GM19328 (cell line): ENCODE data around the gene LKAAEAR1.

Experiments used
- ATAC-seq: cut with Tn5 transposase; IDR thresholded peaks from one replicate; pipeline ENCODE4 v1.9.1; 2021; ENCODE audit warnings: mild to moderate bottlenecking, moderate library complexity; ENCODE audit not compliant: unreplicated experiment

Gene LKAAEAR1

DNA sequence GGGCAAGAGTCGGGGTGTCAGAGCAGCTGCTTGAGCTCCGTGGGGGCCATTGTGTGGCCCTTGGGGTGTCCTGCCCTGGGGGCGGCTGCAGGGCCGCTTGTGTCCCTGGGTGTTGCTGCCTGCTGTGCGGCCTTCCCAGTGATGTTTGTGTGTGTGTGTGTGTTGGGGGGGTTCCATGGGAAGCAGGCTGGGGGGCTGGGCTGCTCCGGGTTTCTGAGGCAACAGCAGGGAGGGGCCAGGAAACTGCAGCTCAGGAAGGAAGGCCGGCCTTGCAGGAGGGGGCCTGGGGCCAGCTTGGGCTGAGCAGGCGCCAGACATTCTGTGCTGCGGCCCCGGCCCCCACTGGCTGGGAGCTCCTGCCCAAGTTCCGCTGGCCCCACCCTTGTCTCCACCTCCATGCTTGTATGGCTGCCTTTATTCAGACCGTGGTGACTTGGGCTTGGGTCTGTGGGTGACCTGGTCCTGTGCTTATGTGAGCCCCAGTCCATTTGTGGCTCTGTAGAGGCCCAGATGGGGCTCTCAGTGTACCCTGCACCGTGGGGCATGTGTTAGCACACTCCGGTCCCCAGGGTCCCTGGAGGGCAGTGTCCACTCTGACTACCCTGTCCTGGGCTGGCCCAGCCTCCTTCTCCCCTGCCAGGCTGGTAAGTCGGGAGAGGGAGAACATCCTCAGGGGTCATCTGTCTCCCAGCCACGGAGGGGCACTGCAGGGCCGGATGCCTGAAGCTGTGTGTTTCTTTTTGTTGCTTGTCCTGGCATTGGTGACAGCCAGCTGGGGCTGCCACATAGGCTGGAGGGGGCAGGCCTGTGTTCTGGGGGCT lies 30.1 kb downstream of the LKAAEAR1 start:
- ATAC-seq = no peak

DNA sequence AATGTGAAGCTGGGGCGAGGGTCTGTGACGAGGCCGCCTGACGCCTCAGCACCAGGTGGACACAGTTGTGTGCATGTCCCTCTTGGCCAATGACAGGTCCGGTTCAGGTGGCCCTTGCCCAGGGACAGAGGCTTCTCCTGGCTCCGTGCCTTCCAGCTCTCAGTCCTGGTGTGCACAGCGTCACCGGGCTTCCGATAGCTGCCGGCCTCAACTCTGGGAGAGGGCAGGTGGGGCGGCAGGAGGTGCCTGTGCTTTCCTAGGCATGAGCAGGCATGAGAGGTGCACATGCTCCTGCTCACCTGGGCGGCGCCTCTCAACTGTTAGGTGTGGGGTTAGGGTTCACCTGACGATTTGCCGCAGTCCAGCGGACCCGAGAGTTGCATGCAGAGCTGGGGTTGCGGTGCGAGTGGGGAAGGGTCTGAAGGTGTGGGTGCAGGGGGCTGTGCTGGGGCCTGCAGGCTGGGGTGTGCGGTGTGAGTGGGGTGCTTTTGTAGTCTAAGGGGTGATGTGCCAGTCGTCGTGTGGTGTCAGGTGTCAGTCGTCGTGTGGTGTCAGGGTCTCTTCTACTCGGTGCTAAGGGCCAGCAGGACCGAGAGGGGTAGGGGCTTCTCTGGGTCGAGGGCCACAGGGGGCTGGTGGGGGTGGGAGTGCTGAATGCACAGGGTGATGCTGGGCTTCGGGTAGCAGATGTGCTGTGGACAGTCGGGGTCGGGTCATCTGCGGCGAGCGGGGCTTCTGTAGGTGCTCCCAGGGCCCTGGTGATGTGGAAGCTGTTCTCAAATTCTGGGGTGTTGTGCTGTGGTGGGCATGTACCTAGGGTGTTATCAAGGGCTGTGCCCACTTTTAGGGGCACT lies 31.0 kb downstream of the LKAAEAR1 start:
- no peak for ATAC-seq

DNA sequence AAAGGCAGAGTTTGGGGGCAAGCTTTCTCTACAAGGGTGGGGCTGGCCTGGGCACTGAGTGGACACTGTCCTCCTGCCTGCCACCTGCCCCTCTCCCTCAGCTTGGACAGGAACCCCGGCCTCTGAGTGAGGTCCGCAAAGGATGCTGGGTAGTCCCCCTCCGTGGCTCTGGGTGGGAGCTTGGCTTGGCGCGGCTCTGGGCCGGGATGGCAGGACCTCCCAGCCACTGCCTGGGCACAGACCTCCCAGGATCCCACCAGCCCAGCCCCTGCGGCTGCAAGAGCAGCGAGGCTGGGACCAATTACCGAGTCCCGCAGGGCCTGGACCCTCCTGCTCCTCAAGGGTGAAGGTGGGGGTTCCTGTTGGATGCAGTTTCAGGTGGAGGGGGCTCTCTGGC lies 31.9 kb downstream of the LKAAEAR1 start:
- ATAC-seq = no peak

DNA sequence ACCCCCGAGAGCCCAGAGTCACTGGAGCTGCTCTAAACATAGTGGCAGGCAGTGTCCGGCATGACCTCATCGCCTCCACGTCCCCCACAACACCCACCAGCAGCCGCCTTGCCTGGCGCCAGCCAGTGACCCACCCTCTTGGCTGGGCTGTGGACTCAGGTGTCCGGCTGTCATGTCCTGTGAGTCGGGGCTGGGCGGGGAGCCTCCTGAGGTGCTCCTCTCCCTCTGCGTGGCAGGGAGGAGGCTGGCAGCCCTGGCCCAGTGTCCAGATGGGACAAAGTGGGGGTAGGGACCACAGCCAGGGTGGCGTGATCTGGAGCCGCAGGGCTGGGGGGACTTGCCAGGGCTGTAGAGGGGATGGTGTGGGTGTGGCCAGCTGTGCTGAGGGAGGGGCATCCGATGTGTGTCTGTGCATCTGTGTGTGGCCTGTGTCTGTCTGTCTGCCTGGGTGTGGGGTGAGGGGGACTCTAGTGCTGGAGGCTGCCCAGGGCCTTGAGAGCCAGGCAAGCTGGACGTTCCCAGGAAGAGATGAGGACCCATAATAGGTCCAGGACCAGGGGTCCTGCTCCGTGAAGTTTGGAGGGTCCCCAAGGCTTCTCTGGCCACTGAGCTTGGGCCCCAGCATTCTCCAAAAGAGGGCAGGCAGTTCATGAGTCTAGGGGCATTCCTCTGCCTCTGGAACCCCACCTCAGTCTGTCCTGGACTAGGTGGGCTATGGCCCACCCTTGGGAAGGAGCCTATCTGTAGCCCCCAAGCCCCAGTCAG lies 32.5 kb downstream of the LKAAEAR1 start:
- no peak for ATAC-seq

DNA sequence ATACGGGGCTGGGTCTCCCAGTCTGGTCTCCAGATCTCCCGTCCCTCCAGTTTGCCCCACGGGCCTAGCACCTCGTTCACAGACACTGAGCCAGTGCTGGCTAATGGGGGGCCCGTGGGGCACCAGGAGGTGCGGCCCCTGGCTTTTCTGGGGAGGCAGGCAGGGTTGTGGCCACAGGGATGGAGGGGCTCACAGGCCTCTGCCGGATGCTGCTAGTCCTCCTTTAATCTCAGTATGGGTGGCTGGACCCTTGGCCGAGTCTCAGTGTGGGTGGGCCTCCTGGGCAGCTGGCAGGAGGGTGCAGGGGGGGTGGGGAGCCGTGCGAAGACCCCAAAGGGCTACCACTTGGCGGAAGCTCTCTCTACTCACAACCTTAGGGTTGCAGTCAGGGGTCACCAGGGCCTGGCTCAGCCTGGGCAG lies 33.2 kb downstream of the LKAAEAR1 start:
- no peak for ATAC-seq

DNA sequence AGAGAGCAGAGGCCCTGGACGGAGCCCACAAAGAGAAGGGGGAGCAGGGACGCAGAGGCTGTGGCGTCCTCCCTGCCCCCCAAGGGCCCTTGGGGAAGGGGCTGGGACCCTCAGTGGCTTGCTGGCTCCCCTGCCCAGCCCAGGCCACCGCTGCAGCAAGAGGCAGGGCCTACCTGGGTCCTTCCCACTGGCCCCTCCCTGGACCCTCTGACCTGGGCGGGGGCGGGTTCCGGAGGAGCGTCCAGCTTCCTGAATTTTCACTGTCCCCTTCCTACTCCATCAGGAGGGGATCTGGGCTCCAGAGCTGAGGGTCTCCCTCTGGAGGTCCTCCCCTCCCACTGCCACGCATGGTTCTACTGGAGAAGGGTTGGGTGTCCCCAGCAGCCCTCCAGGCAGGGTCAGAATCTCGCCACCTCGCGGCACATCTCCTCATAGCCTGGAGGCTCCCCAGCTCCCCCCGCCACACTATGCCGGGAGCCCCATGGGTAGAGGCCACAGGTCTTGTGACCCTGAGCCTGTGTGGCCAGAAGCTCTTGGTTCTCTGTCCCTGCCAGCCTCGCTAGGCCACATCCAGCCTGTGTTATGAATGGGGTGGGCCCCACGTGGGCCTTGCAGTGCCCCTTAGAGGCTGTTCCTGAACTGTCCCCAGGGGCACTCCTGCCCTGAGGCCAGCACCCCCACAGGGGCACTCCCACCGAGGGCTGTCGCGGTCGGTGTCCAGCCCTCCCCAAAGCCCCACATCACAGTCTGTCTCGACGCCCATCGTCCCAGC lies 33.8 kb downstream of the LKAAEAR1 start:
- ATAC-seq = no peak

DNA sequence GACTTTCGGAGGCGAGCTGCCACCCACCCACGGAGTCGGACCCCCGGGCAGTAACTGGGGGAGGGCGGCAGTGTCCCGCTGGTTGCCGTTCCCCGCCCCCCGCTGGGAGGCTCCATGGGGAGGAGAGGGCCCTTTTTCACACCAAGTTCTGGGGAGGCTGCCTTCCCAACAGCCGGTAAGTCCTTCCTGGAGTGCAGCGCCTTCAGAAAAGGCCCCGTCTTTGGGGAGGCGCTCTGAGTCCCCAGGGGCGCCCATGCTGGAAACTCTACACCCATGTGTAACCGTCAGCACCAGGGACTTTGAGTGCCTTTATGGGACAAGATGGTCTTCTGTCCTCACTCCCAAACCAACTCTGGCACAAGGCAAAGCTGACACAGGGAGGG lies 34.3 kb downstream of the LKAAEAR1 start:
- ATAC-seq = no peak

DNA sequence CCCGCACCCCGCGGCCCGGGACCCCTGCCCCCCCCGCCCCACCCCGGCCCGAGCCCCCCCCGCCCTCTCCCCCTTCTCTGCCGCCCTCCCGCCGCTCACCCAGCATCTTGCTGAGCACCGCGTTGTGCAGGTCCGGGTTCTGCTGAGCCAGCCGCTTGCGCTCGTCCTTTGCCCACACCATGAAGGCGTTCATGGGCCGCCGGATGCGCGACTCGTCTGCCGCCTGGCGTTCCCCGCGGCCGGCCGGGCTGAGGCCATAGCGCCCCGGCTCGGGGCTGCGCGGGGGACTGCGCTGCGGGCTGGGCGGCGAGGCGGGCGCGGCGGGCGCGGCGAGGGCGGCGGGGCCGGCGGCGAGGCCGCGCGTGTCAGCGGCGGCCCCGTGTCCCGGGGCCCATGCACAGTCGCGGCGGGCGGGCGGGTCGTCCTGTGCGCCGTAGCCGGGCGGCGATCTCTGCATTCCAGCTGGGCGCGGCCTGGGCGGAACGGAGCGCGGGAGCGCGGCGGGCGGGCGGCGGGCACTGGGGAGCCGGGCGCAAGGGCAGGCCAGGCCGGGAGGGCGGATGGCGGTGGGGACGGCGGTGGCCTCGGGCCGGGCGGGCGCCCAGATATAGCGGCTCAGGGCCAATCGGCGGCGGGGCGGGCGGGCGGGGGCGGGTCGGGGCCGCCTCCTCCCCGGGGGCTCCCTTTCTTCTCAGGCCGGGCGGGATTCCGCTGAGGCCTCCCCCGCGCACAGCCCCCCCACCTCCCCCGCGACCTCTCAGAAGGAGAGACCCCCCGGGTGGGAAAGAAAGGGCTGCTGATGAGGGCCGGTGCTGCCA lies 34.9 kb downstream of the LKAAEAR1 start, which contains the start of gene SOX18:
Gene SOX18, minus strand, starts transcription at position 580 of the 818 bp plus-strand sequence. Its CDS starts 123 bp downstream, at position 457.
- no peak for ATAC-seq

DNA sequence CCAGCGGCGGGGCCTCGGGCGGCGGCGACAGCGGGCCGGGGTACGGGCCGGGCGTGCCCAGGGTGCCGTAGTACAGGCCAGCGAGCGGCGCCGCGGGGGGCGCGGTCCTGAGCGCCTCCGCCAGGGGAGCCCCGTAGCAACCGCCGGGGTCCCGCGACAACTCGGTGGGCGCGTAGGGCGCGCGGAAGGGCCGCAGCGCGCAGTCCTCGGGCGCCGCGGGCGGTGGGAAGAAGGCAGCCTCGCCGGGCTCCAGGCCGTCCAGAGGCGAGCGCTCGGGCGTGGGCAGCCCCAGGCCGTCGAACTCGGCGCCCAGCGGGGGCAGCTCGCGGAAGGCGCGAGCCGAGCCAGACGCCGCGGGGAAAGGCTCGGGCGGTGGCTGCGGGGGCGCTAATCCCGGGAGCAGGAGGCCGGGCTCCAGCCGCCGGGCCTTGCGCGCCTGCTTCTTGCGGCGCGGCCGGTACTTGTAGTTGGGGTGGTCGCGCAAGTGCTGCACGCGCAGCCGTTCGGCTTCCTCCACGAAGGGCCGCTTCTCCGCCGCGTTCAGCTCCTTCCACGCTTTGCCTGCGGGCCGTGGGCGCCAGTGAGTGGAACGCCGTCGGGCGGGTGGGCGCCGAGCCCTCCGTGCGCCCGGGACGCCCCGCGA lies 35.7 kb downstream of the LKAAEAR1 start:
- ATAC-seq = no peak

DNA sequence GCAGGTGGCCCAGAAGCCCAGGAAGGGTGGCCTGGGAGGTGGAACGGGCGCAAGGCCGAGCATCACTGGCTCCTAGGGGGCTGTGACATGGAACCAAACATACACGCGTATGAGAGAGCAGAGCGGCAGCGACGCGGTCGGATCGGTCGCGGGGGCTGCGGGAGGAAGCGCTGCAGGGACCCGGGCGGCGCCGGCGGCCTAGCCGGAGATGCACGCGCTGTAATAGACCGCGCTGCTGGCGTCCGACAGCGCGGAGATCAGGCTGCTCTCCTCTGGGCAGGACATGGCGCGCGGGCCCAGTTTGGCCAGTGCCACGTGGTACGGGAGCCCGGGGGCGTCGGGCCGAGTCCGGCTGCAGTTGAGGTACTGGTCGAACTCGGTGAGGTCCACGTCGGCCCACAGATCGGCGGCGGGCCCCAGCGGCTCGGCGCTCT lies 36.2 kb downstream of the LKAAEAR1 start:
- ATAC-seq = no peak

DNA sequence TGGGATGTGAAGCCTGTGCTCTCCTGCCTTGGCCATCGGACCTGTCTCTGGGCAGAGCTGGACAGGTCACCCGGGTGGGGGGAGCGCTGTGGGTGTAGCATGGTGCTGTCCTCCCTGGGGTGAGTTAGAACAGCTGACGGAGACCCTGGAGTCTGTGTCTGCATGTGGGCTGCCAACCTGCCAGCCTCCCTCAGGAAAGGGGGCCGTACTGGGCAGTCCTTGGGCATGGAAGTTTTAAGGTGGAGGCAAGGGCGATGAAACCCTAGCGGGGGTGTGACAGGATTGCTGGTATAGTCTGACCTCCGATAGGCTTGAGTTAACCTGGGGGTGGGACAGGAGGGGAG lies 37.2 kb downstream of the LKAAEAR1 start:
- no peak for ATAC-seq

DNA sequence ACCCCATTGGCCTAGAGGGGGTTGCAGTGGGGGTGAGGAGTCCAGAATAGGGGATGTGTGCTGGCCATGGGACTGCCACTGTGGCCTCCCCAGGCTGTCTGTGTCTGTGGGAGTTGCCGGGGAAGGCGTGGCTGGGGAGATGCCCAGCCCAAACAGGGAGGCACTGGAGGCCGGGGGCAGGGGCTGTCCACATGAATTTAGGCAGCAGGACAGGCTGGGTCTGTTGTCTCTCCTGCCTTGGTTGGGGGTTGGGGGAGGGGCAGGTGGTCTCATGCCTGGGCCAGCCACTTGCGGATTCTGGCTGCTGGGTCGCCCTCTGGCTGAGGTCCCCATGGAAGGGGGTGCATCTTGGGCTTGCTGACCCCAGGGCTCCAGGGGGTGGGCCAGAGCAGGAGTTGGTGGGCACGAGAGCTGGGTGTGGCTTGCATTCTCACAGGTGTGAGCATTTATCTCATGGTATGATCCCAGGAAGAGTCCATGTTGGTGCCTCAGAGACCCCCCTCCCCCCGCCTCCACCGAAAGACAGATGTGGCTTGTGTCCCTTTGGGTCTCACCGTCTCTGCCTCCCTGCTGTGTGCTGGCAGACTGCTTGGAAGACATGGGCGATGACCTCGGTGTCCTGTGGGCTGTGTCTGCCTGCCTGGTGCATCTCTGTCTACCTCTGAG lies 38.7 kb downstream of the LKAAEAR1 start:
- ATAC-seq = no peak

DNA sequence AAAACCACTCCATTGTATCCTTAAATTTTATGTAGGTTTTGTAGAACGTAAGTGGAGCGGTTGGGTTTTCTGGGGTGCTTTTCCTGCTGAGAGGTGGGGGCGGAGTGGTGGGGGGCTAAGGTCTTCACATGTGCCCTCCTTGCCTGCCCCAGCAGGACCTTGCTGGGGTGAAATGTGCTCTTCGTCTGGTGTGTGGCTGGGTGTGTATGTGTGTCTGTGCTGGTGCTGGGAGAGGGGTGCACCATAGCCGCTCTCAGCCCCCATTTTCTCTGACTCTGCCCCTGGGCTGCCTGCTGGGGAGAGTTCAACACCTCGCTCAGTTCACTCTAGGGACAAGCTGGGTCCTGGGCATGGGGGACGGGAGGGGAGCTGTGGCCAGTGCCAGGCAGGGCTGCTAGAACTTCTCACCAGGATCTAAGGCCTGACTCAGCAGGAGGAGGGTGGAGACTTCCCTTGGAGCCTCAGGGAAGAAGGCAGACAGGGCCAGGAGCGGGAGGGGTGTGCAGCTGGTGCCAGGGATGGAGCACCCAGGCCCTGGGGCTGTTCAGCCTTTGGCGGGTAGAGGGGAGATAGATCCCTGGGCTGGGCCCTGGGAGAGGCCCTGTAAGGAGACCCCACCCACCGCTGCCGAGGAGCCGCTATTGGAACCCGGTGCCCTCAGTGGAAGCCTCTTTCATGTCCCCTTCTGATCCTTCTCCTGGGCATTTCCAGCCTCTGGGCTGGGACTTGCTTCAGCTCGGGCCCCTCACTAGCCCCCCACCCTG lies 39.5 kb downstream of the LKAAEAR1 start:
- no peak for ATAC-seq

DNA sequence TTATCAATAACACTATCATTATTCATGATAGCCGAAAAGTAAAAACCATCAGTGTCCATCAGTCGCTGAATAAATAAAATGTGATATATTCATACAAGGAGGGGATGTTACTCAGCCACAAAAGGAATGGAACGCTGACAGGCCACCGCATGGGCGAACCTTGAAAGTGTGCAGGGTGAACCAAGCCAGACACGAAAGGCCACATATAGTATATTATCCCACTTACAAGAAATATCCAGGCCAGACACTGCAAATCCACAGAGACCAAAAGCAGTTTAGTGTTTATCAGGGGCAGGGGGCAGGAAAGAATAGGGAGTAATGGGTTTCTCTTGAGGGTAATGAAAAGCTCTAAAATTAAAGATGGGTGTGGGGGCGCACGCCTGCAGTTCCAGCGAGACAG lies 40.4 kb downstream of the LKAAEAR1 start:
- ATAC-seq = no peak

DNA sequence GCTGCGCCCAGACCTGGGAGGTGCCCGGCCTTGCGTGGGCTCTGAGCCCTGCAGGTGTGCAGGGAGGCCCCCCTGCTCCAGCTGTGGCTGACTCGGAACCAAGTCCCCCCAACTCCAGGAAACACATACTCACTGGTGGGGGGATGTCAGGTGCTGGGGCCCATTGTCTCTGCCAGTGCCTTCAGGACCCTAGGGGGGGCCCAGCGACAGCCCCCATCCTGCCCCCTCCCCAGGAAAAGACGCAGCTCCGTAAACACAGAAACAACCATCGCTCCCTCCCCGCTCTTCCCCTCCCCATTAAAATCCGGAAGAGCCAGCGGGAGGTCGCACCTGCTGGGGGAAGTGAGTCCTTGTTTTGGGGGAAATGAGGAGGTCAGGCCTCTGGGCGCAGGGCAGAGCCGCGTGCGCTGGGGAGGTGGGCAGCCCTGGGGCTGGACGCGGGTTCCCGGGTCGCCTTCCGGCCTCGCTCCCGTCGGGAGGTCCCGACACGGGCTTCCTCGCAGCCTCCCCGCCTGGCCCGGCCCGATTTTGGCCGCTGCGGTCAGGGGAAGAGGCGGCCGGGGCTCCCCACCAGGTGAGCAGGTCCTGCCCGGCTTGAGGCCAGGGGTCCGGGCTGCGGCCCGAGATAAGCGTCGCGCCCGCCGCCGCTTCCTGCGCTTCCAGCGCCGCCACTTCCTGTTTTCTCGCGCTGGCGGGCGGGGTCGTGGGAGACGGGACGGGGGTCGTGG lies 42.0 kb downstream of the LKAAEAR1 start:
- no peak for ATAC-seq

DNA sequence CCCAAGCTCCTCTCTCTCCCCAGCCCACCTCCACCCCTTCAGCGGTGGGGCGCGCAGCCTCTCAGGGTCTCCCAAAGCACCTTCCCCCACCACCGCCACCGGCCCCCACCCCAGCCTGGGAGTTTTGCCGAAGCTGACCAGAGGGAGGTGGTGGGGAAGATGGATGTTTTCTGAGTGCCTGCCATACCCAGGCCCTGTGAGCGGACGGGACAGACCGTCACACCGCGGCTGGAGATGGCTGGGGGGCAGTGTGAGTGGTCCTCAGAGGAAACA lies 42.5 kb downstream of the LKAAEAR1 start:
- ATAC-seq = no peak

DNA sequence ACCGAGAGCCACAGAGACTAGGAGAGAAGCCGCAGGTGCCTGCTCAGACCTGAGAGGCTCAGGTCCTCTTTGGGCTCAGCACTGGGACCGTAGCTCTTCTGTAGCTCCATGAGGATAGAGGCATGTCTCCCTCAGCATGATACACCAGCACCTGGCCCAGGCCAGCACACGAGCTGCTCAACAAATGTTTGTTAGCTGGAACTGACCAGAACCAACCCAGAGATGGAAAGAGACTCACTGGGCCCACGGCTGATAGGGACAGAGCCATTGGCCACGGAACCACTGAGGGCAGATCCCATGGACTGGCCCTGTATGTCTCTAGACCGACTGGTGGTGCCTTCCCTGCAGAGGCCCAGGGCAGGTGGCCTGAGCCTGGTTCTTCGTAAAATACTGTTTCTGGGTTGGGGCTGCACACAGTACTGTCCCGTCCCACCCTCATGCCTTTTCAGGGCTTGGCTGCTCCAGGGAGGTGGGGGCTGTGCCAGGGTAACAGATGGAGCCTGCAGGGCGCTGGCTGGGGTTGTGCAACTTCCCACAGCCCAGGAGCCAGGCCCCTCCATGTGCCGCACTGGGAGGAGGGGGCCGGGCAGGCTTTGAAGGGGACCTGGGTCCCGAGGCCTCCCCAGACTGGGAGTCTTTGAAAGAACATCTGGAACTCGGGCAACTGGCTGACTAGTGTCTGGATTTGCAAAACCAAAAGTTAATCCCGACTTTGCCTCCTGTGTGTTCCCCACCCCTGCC lies 43.0 kb downstream of the LKAAEAR1 start:
- no peak for ATAC-seq
